CD4-positive, alpha-beta T cell treated with Interleukin-10 for 1 hour (primary cell): ENCODE results near the gene CFAP46.
"Not testable (repeated sequence)": the region's sequence is repeated elsewhere in the genome, so short reads cannot be mapped to it uniquely, and the experiment has no call there.

Experiments used
- DNase-seq: peaks from one replicate; pipeline ENCODE4 v3.0.0-alpha.2; 2020

The CFAP46 gene

DNA sequence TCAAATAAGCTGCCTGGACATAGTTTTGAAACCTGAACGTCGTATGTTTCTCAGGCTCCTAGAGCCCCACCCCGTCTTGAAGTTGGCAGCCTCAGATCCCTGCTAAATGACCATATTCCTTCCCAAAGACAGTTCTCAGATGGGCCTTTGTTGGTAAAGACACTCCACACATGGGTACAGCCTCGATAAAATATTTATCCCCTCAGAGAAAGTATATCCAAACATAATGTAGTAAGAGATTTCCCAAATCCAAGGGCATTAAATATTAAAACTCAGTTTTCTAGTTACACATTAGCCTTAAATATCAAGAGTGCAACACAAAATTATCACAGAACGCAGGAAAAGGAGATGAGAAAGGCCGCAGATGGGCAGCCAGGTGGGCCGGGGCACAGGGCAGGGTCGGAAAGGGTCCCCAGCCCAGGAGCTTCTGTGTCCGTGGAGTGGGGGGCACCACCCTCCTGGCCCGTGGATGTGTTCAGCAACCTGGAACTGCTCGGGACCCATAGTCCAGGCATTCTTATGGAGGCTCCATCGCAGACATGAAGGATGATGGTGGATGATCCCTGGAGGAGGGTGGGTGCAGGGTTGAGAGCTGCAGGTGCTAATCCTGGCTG is 1.5 kb upstream of the CFAP46 start:
- DNase-seq, result no peak

DNA sequence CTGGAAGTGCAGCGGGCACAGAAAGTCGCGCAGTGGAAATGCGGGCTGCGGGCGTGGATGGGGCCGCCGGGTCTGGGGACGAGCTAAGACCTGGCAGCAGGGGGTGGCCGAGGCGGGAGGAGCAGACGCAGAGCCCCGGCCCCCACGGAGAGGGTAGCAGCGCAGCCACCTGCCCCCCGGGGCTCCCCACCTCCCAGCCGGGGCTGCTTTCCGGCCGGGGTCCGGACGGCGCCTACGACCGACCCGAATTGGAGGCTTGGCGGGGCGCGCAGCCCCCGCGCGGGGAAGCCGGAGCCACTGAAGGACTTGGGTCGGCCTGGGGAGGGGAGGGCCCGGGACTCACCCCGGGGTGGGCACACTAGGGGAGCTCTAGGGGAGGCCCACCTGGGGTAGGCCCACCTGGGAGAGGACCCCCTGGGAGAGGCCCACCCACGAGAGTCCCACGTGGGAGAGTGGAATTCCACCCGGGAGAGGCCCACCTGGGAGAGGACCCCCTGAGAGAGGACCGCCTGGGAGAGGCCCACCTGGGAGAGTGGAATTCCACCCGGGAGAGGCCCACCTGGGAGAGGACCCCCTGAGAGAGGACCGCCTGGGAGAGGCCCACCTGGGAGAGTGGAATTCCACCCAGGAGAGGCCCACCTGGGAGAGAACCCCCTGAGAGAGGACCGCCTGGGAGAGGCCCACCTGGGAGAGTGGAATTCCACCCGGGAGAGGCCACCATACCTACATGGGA is 854 bp upstream of the CFAP46 start:
- DNase-seq, result no peak

DNA sequence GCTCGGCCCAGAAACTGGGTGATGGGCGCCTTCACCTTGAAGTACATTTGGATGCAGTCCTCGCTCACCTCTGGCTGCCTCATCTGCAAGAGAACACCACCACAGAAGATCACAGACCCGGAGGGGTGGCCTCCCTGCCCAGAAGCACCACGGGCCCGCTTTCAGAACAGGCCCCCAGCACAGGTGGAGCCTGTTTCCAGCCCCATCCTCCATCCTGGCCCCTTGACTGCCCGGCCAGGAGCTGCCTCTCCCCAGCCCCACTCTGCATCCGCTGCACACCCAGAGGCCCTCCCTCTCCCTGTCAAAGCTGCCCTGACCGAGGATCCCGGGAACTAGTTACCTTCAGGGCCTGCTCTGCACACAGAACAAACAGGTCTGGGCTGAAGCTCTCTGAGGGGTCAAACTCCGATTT is 724 bp downstream of the CFAP46 start:
- no peak for DNase-seq

DNA sequence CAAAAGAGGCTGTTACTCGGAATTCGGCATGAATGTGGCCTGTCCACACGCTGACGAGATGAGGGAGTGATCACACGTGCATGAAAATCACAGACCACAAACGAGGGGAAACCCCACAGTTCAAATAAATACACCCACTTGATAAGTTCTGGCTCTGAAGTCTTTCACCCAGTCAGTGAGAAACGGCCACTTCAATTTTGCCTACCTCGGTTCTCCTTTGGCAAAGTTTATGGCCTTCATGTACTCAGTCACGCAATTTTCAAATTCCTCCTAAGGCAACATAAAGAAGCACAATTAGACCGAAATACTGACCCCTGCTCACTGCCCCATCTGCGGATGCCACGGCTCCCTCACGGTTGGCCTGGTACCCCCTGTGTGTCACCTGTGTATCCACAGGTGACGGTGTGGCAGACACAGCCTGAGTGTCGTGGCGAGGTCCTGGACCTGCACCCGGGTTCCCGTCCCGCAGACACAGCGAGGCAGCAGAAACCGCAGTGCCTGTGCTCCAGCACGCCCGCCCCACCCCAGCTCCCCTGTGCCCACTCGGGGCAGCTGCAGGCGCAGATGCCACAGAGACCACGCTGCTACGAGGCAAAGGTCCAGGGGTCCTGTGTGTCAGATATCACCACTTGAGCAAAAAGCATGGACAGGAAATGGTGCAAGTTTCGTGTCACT is 1.4 kb downstream of the CFAP46 start:
- no peak for DNase-seq

DNA sequence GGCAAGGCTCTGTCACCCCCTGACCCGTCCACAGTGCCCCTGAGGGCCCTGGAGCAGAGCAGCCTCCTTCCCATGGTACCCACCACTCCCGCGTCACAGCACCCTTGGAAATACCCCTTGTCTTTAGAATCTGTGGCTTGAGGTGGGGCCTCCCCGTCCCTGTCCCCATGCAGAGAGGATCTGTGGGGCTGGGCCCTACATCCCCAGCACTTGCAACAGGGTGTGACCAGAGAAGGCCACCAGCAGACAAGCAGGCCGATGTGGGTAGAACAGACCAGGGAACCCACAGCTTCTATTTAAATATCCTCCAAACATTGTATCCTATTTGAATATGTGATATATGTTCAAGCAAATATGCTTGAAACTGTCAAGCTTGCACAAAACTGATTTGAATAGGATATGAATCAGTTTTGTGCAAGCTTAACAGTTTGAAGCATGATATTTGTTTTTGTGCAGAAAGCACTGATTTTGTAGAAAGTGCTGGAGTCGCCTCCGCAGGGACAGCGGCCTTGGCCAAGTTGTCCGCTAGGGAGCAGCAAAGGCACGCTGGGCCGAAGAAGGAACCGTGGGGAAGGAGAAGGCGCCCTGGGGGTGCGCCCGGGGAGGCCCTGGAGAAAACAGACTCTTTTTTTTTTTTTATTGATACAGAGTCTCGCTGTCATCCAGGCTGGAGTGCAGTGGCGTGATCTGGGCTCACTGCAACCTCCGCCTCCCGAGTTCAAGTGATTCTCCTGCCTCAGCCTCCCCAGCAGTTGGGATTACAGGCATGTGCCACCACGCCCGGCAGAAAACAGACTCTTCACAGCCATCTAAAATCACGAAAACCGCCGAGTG is 2.2 kb downstream of the CFAP46 start:
- peak; percentile 29 for DNase-seq

DNA sequence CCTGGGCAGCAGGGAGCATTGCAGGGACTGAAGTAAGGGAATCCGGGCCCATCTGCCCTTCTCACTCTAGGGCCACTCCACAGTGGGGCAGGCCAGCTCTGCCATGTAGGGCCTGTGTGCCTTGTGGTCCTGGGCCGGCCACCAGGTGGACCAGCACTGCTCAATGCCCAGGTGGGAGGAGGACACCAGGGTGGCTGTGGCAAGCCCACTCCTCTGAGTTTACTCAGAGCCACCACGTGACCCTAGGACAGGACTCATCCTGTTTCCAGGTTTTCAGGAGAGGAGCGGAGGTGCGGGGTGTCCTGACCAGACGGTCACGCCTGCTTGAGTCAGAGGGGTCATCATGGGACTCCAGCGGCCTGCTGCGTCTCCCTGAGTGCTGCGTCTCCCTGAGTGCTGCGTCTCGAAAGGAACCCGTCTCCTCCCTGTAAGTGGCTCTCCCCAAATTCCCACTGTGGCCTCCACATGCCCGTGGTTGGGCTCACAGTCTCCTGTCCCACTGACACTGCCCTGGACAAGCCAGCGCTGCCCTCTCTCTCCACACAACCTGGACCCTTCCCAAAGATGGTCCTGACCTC is 2.9 kb downstream of the CFAP46 start:
- no peak for DNase-seq

DNA sequence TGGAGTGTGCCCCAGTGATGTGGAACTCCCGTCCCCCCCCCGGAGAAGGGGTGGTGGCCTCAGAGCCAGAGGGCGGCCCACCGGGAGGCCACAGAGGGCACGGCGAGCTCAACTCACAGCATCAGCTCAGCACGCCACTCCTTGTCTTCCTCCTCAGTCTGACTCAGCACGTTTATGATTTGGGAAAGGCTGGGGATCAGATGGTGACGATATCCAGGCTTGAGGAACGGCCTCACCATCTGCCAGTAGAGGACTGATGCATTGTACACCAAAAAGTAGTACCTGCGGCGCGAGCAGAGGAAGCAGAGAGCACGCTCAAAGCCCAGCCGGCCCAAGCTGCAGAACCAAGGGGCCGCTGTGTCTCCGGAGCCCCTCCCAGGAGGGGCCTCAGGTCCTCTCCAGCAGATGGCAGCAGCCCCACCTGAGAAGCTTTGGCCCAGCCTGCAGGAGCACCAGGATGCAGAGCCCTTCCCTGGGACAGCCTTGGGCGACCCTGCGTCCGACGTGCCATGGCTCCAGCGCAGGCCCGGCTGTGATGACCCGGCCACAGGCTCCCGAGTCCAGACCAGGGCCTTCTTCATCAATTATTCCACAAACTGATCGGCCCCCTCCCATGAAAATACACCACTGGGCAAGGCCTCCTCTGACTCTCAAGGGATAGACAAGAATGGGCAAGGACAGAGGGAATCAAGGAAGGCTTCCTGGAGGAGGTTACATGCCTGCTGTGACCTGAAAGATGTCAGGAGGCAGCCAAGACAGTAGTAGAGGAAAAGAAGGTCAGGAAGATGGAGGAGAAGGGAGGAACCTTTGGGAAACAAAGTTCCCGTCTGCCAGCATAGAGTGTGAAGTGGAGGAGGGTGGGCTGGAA is 3.7 kb downstream of the CFAP46 start:
- no peak for DNase-seq

DNA sequence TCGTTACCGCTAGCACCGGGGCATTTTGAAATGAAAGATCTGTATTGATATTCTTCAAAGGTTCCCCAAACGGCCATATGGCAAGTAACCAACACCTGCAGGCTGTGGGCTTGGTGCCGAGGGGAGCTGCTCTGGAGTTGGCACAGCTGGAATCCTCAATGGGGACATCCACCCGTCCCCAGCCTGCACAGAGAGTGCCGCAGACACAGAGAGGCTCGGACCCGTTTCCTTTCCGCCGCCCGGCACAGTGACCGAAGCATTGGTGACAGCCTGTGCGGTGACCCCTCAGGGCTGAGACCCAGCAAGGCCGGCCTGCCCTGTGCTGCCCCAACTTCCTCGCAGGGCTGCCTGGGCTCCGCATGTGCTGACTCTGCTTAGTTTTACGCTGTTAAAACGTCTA is 4.5 kb downstream of the CFAP46 start:
- no peak for DNase-seq

DNA sequence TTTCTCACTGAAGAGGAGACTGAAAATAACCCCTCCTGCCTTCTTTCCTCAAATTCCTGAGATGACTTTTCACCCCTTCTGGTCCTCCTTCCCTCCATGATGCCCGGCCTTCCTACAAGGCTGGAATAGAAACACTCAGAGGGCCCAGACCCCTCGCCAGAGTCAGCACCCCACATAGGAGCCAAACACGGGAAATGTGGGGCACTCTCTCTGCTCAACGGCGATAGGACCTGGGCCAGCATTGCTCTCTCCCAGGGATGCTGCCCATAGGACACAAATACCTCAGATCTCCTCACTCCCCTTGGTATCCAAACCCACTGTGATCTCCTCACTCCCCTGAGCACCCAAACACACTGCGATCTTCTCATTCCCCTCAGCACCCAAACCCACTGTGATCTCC is 7.4 kb downstream of the CFAP46 start:
- DNase-seq, result no peak

DNA sequence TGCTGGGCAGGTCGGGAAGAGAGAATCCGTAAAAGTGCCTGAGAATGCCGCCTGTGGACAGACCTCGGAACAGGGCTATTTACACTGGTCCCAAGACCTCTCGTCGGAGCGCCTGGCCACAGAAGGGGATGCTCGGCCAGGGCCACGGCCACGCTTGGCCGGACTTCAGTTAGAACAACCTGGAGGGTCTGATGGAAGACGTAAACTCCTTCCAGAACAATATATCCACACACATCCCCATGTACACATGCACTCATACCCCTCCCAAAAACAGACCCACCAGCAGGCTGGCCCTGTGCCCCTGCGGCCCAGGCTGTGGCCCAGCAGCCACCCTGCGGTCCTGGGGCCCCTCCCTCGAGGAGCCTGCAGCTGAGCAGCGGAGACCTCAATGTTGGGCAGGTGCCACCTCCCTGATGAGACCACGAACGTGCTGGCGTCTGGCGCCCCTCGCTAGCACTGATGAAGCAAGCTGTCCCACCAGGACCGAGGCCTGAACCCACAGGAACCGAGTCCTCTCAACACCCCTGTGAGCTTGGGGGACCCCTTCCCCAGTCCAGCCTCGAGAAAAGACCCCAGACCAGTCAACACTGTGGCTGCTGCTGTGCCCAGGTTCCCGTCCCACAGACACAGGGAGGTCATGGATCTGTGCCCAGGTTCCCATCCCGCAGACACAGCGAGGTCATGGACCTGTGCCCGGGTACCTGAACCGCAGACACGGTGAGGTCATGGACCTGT is 8.9 kb downstream of the CFAP46 start:
- no peak for DNase-seq

DNA sequence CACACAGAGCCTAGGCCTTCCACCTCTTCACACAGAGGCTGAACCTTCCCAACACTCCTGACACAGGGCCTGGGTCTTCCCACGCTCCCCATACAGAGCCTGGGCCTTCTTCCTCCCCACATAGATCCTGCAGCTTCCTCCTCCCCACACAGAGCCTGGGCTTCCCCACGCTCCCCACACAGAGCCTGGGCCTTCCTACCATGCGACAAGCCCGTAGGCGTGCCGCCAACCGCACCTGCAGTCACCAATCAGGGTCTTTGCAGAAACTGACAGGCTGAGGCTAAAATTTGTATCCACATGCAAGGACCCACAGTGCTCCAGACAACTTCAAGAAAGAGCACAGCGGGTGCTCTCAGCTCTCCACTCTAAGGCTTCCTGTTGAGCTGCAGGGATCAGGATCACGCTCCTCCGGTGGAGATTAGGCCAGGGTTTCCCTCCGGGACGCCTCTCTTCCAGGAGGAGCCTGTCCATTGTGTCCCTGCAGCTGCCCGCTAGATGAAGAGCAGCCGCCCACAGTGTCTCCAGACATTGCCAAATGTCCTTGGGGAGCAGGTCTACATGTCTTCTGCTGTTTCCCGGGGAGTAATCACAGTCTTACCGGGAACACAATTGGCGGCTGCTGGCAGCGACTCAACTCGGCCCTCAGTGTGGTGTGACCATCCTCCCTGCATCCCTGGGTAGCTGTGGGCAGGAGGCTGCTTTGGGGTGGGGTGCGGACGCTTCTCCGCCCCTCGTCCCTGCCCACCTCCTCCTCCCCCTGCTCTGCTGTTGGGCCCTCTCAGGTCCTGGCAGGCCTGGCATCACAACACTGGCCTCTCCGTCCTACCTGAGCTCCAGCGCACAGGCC is 9.7 kb downstream of the CFAP46 start:
- peak; percentile 14 for DNase-seq

DNA sequence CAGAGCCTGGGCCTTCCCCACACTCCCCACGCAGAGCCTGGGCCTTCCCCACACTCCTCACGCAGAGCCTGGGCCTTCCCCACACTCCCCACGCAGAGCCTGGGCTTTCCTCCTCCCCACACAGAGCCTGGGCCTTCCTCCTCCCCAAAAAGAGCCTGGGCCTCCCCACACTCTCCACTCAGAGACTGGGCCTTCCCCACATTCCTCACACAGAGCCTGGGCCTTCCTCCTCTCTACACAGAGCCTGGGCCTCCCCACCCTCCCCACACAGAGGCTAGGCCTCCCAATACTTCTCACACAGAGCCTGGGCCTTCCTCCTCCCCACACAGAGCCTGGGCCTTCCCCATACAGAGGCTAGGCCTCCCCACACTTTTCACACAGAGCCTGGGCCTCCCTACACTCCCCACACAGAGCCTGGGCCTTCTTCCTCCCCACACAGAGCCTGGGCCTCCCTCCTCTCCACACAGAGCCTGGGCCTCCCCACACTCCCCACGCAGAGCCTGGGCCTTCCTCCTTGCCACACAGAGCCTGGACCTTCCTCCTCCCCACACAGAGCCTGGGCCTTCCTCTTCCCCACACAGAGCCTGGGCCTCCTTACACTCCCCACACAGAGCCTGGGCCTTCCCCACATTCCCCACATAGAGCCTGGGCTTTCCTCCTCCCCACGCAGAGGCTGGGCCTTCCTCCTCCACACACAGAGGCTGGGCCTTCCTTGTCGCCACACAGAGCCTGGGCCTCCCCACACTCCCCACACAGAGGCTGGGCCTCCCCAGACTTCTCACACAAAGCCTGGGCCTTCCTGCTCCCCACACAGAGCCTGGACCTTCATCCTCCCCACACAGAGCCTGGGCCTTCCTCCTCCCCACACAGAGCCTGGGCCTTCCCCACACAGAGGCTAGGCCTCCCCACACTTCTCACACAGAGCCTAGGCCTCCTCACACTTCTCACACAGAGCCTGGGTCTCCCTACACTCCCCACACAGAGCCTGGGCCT is 10.8 kb downstream of the CFAP46 start:
- DNase-seq, result peak; percentile 4

DNA sequence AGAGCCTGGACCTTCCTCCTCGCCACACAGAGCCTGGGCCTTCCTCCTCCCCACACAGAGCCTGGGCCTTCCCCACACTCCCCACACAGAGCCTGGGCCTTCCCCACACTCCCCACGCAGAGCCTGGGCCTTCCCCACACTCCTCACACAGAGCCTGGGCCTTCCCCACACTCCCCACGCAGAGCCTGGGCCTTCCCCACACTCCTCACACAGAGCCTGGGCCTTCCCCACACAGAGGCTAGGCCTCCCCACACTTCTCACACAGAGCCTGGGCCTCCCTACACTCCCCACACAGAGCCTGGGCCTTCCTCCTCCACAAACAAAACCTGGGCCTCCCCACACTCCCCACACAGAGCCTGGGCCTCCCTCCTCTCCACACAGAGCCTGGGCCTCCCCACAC is 11.7 kb downstream of the CFAP46 start:
- DNase-seq, result not testable (repeated sequence)

DNA sequence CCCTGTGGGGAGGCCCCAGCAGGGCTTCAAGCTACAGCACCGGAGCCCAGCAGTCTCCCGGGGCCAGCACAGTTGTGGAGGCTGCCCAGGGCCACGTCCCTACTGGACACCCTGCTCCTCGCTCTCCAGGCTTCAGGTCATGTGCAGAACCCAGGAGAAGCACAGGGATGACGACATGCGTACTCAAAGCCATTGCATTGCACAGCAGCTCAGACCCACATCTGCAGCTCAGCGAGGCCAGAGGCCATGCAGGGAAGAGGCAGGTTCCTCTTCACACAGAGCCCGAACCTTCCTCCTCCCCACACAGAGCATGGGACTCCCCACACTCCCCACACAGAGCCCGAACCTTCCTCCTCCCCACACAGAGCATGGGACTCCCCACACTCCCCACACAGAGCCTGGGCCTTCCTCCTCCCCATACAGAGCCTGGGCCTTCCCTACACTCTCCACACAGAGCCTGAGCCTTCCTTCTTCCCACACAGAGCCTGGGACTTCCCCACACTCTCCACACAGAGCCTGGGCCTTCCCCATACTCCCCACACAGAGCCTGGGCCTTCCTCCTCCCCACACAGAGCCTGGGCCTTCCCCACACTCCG is 12.3 kb downstream of the CFAP46 start:
- DNase-seq, result no peak

DNA sequence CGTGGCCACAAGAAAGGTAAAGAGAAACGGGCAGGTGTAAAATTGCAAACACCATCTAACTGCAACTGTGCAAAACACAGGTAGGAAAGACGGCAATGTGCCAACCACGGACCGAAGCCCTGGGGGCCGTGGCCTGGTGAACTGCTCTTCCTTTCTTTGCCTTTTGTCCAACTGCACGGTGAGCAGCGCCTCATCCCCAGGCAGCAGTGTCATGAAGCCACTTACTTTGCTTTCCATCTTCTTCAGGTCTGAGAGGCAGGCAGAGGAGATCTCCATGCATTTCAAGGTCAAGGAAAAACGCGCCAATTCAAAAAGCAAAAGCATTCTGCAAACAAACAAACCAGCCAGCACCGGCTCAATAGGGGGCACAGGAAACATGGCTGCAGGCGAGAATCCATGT is 12.9 kb downstream of the CFAP46 start:
- no peak for DNase-seq

DNA sequence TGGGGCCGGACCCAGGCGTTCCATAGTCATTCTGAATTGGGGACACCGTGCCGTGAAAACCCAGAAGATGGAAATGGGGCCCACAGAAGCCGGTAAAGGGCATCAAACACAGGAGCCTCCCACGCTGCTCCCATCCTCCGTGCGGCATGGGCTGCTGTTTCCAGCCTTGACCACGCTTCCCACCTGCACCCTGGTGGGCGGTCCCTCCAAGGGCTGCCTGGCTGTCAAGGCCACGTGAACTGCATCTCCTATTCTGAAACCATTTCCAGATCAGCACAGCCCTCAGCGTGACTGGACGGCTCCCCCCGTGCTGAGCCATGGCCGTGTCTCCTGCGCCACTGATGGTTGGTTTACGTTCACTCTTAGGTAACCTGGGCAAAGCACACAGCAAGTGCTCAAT is 14.1 kb downstream of the CFAP46 start:
- no peak for DNase-seq

DNA sequence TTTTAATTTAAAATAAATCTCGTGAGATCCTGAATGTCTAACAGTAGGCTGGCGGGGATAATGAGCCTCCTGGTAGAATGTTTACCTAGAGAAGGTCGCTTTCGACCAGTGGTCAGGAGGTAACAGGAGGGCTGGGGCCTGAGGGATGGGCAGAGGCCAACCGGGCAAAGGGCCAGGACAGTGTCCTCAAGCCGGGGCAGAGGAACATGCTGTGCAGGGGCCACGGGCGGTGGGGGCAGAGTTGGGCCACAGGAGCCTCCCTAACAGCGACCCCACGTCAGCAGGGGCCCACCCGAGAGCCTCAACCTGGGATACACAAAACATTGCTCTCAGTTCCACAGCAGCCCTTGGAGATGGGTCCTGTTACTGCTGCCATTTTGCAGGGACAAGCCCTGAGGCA is 14.5 kb downstream of the CFAP46 start:
- no peak for DNase-seq
